ENCODE results near the gene GAS7.

- TF ChIP-seq GLIS3 (CRISPR knock-in tag; IDR thresholded peaks at IDR 0.05): no peak
- TF ChIP-seq ARNTL (CRISPR knock-in tag; IDR thresholded peaks at IDR 0.05; ENCODE audit: borderline replicate concordance, low read depth): no peak
- TF ChIP-seq, protein P1, sequence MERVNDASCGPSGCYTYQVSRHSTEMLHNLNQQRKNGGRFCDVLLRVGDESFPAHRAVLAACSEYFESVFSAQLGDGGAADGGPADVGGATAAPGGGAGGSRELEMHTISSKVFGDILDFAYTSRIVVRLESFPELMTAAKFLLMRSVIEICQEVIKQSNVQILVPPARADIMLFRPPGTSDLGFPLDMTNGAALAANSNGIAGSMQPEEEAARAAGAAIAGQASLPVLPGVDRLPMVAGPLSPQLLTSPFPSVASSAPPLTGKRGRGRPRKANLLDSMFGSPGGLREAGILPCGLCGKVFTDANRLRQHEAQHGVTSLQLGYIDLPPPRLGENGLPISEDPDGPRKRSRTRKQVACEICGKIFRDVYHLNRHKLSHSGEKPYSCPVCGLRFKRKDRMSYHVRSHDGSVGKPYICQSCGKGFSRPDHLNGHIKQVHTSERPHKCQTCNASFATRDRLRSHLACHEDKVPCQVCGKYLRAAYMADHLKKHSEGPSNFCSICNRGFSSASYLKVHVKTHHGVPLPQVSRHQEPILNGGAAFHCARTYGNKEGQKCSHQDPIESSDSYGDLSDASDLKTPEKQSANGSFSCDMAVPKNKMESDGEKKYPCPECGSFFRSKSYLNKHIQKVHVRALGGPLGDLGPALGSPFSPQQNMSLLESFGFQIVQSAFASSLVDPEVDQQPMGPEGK (CRISPR knock-in tag; IDR thresholded peaks at IDR 0.05; ENCODE audit: borderline replicate concordance): no peak
- TF ChIP-seq ZNF565 (CRISPR knock-in tag; conservative IDR thresholded peaks at IDR 0.05; ENCODE audit: low read depth): no peak
- TF ChIP-seq ZNF8 (CRISPR knock-in tag; IDR thresholded peaks at IDR 0.05): no peak
- TF ChIP-seq POU6F1 (CRISPR knock-in tag; IDR thresholded peaks at IDR 0.05; ENCODE audit: borderline replicate concordance, low read depth): no peak
- TF ChIP-seq TOX (CRISPR knock-in tag; IDR thresholded peaks at IDR 0.05; ENCODE audit: borderline replicate concordance): no peak
These were observed 101.8 kb downstream of the GAS7 start for GRCh38 chr17:10096596-10096995.
